CD4-positive, CD25-positive, alpha-beta regulatory T cell (primary cell): ENCODE results near the gene ZNF91. TPM values are rescaled to one million over a fixed set of nuclear protein-coding genes. Genes with fewer than 3 reads are reported as not detected.

Experiments
- ATAC-seq, 2 donors: fragments of 150-1000 bp; cut with Tn5 transposase; one replicate each; pipeline ENCODE4 v1.10.0; 2021; ENCODE audit warnings: low read depth in 2 of 2, moderate number of reproducible peaks in 2 of 2, moderate library complexity in 1 of 2
- DNase-seq, 3 donors: peaks; one replicate each; pipeline versions ENCODE4 v3.0.0 to v3.0.0-alpha.2; 2012 to 2022; ENCODE audit warnings: mixed read lengths in 1 of 3
- H3K27ac ChIP-seq: one replicate; pipeline ENCODE4 v1.7.0; 2013; ENCODE audit warnings: mild to moderate bottlenecking, low read length; ENCODE audit not compliant: insufficient read depth, poor library complexity, severe bottlenecking
- H3K27me3 ChIP-seq: one replicate; pipeline ENCODE4 v1.7.0; 2013; ENCODE audit warnings: low read length; ENCODE audit not compliant: control insufficient read depth, insufficient read depth
- H3K36me3 ChIP-seq: one replicate; pipeline ENCODE4 v1.7.0; 2013; ENCODE audit warnings: mild to moderate bottlenecking, low read length, moderate library complexity; ENCODE audit not compliant: control insufficient read depth, insufficient read depth
- H3K4me1 ChIP-seq: 2 replicates; pipeline ENCODE4 v1.7.0; 2013; ENCODE audit warnings: mild to moderate bottlenecking, low read length; ENCODE audit not compliant: insufficient read depth, control insufficient read depth, poor library complexity, severe bottlenecking
- H3K4me3 ChIP-seq: one replicate; pipeline ENCODE4 v1.7.0; 2013; ENCODE audit warnings: low read depth, mild to moderate bottlenecking, low read length, moderate library complexity
- H3K9me3 ChIP-seq, 2 experiments: 1 replicate in 1 of 2; 2 replicates in 1 of 2; pipeline ENCODE4 v1.7.0; 2013; ENCODE audit warnings: low read length in 2 of 2, mild to moderate bottlenecking in 1 of 2, moderate library complexity in 1 of 2; ENCODE audit not compliant: control insufficient read depth in 2 of 2
- H3K27ac Mint-ChIP-seq, 3 donors: one replicate each; pipeline ENCODE4 v1.8.0; 2020 to 2022; ENCODE audit warnings: mild to moderate bottlenecking in 3 of 3, mixed read lengths in 3 of 3, moderate library complexity in 2 of 3
- H3K27me3 Mint-ChIP-seq: one replicate; pipeline ENCODE4 v1.8.0; 2022; ENCODE audit warnings: mild to moderate bottlenecking, mixed read lengths
- H3K36me3 Mint-ChIP-seq: one replicate; pipeline ENCODE4 v1.8.0; 2020; ENCODE audit warnings: mixed read lengths
- H3K4me1 Mint-ChIP-seq, 4 donors: one replicate each; pipeline ENCODE4 v1.8.0; 2020 to 2022; ENCODE audit warnings: mixed read lengths in 4 of 4, mild to moderate bottlenecking in 1 of 4
- H3K4me3 Mint-ChIP-seq, 4 donors: one replicate each; pipeline ENCODE4 v1.8.0; 2020 to 2022; ENCODE audit warnings: mild to moderate bottlenecking in 4 of 4, mixed read lengths in 4 of 4, moderate library complexity in 3 of 4
- H3K9me3 Mint-ChIP-seq, 7 donors: one replicate each; pipeline ENCODE4 v1.8.0; 2020 to 2022; ENCODE audit warnings: mixed read lengths in 7 of 7, mild to moderate bottlenecking in 3 of 7, moderate library complexity in 2 of 7
- polyA plus RNA-seq, 4 donors: library from polyadenylated mRNA; unstranded; fragments of 300-500 nt; fragmentation: Illumina TruSeq; gene quantifications; one replicate each; pipeline ENCODE4 v1.2.3, GENCODE V29; 2021
- total RNA-seq: library from RNA; stranded (reverse); gene quantifications from one replicate; pipeline ENCODE4 v1.2.3, GENCODE V29; 2022

Gene ZNF91
- 49.0 TPM for total RNA-seq
- 10 to 100 TPM; 17.9 to 45.8 (median 35.0) TPM for polyA plus RNA-seq

- Histone ChIP-seq H3K4me3 (peak within 1 kb of the TSS; percentile 94), H3K9me3 (peaks cover 0 to 18% of the 10 kb centered on the region in 2 experiments), H3K4me1 (peaks cover 29% of the 10 kb centered on the region), H3K27me3 (no peaks in the 10 kb centered on the region), H3K27ac (peak within 1 kb of the TSS; percentile 92), H3K36me3 (peaks cover 18% of the 10 kb centered on the region)
- Mint-ChIP-seq H3K4me3 (peak within 1 kb of the TSS; percentile 98 to 100 (median 98)), H3K27ac (peak within 1 kb of the TSS; percentile 92 to 99 (median 98)), H3K9me3 (peaks cover 0 to 12% (median 2%) of the 10 kb centered on the region in 7 donors), H3K27me3 (no peaks in the 10 kb centered on the region), H3K4me1 (peaks cover 17 to 44% (median 28%) of the 10 kb centered on the region in 4 donors), H3K36me3 (peaks cover 12% of the 10 kb centered on the region)
- DNase-seq, result peak; percentile 81 to 96 (median 92)
- ATAC-seq, result peak; percentile 97 to 99
Observed at GRCh38 chr19:23395041-23395721, at the start of gene ZNF91. Gene ZNF91, minus strand, starts transcription at chr19:23395471. Its CDS starts 117 bp downstream, at chr19:23395354.

- Mint-ChIP-seq H3K9me3 (peaks cover 0 to 44% (median 26%) of the 10 kb centered on the region in 7 donors), H3K36me3 (no peaks in the 10 kb centered on the region), H3K27me3 (peaks cover 5% of the 10 kb centered on the region), H3K4me3 (no peak overlapping the region), H3K27ac (no peak overlapping the region), H3K4me1 (no peaks in the 10 kb centered on the region)
- ATAC-seq (no peak), DNase-seq (no peak)
- H3K9me3 ChIP-seq, result peaks cover 13 to 22% of the 10 kb centered on the region in 2 experiments
- no peak overlapping the region for H3K27ac ChIP-seq
- H3K4me3 ChIP-seq, result no peak overlapping the region
- no peaks in the 10 kb centered on the region for H3K4me1 ChIP-seq
- no peaks in the 10 kb centered on the region for H3K36me3 ChIP-seq
- H3K27me3 ChIP-seq, result no peaks in the 10 kb centered on the region
Observed at GRCh38 chr19:23440791-23441190, 45.5 kb upstream of the ZNF91 start.

- Mint-ChIP-seq H3K36me3 (no peaks in the 10 kb centered on the region), H3K9me3 (peaks cover 0 to 44% (median 26%) of the 10 kb centered on the region in 7 donors), H3K27ac (no peak overlapping the region), H3K4me1 (no peaks in the 10 kb centered on the region), H3K27me3 (peaks cover 5% of the 10 kb centered on the region), H3K4me3 (no peak overlapping the region)
- Histone ChIP-seq H3K9me3 (peaks cover 13 to 22% of the 10 kb centered on the region in 2 experiments), H3K4me3 (no peak overlapping the region), H3K36me3 (no peaks in the 10 kb centered on the region), H3K27me3 (no peaks in the 10 kb centered on the region), H3K27ac (no peak overlapping the region), H3K4me1 (no peaks in the 10 kb centered on the region)
- no peak for DNase-seq
- no peak for ATAC-seq
Observed at GRCh38 chr19:23440207-23440606, 44.9 kb upstream of the ZNF91 start.

- H3K9me3 Mint-ChIP-seq, result peaks cover 0 to 47% (median 27%) of the 10 kb centered on the region in 7 donors
- Histone ChIP-seq H3K36me3 (no peaks in the 10 kb centered on the region), H3K4me1 (no peaks in the 10 kb centered on the region), H3K4me3 (no peak overlapping the region), H3K27me3 (no peaks in the 10 kb centered on the region), H3K27ac (no peak overlapping the region), H3K9me3 (peaks cover 13 to 22% of the 10 kb centered on the region in 2 experiments)
- no peak overlapping the region for H3K27ac Mint-ChIP-seq
- H3K4me3 Mint-ChIP-seq, result no peak overlapping the region
- no peaks in the 10 kb centered on the region for H3K4me1 Mint-ChIP-seq
- no peak for DNase-seq
- H3K27me3 Mint-ChIP-seq, result peaks cover 5% of the 10 kb centered on the region
- no peak for ATAC-seq
- H3K36me3 Mint-ChIP-seq, result no peaks in the 10 kb centered on the region
Observed at GRCh38 chr19:23439623-23440022, 44.4 kb upstream of the ZNF91 start.

GRCh38 chr19:23437901-23438300 lies 42.6 kb upstream of the ZNF91 start:
- Mint-ChIP-seq H3K36me3 (no peaks in the 10 kb centered on the region), H3K4me3 (no peak overlapping the region), H3K9me3 (peaks cover 0 to 48% (median 27%) of the 10 kb centered on the region in 7 donors), H3K27ac (no peak overlapping the region), H3K4me1 (no peaks in the 10 kb centered on the region), H3K27me3 (peaks cover 5% of the 10 kb centered on the region)
- H3K9me3 ChIP-seq, result peaks cover 13 to 22% of the 10 kb centered on the region in 2 experiments
- no peak overlapping the region for H3K27ac ChIP-seq
- no peaks in the 10 kb centered on the region for H3K4me1 ChIP-seq
- no peaks in the 10 kb centered on the region for H3K36me3 ChIP-seq
- no peak overlapping the region for H3K4me3 ChIP-seq
- no peaks in the 10 kb centered on the region for H3K27me3 ChIP-seq
- no peak for DNase-seq
- no peak for ATAC-seq

- Mint-ChIP-seq H3K4me1 (no peaks in the 10 kb centered on the region), H3K4me3 (no peak overlapping the region)
Observed at GRCh38 chr19:23436944-23437343, 41.7 kb upstream of the ZNF91 start.

GRCh38 chr19:23436318-23436717 lies 41.0 kb upstream of the ZNF91 start:
- no peak for ATAC-seq

More at GRCh38 chr19:23436944-23437343, 41.7 kb upstream of the ZNF91 start:
- Histone ChIP-seq H3K9me3 (peaks cover 9 to 22% of the 10 kb centered on the region in 2 experiments), H3K4me3 (no peak overlapping the region), H3K4me1 (no peaks in the 10 kb centered on the region), H3K27me3 (no peaks in the 10 kb centered on the region), H3K36me3 (no peaks in the 10 kb centered on the region), H3K27ac (no peak overlapping the region)
- no peaks in the 10 kb centered on the region for H3K36me3 Mint-ChIP-seq
- peaks cover 1% of the 10 kb centered on the region for H3K27me3 Mint-ChIP-seq
- no peak overlapping the region for H3K27ac Mint-ChIP-seq
- ATAC-seq (no peak), DNase-seq (no peak)
- peaks cover 0 to 47% (median 27%) of the 10 kb centered on the region in 7 donors for H3K9me3 Mint-ChIP-seq

GRCh38 chr19:23420824-23421223 lies 25.6 kb upstream of the ZNF91 start:
- H3K4me1 ChIP-seq, result peaks cover 3% of the 10 kb centered on the region
- DNase-seq (no peak), ATAC-seq (no peak)
- H3K36me3 ChIP-seq, result no peaks in the 10 kb centered on the region
- H3K9me3 ChIP-seq, result no peaks in the 10 kb centered on the region
- Mint-ChIP-seq H3K4me1 (peaks cover 0 to 5% (median under 1%) of the 10 kb centered on the region in 4 donors), H3K27ac (no peak overlapping the region), H3K36me3 (no peaks in the 10 kb centered on the region), H3K27me3 (peaks cover 6% of the 10 kb centered on the region), H3K9me3 (peaks cover 0 to 7% (median 3%) of the 10 kb centered on the region in 7 donors), H3K4me3 (no peak overlapping the region)
- no peaks in the 10 kb centered on the region for H3K27me3 ChIP-seq
- no peak overlapping the region for H3K27ac ChIP-seq
- H3K4me3 ChIP-seq, result no peak overlapping the region

More at GRCh38 chr19:23436318-23436717, 41.0 kb upstream of the ZNF91 start:
- H3K27ac Mint-ChIP-seq, result no peak overlapping the region
- H3K9me3 ChIP-seq, result peaks cover 9 to 22% of the 10 kb centered on the region in 2 experiments
- no peaks in the 10 kb centered on the region for H3K27me3 Mint-ChIP-seq
- H3K4me3 Mint-ChIP-seq, result no peak overlapping the region
- H3K27ac ChIP-seq, result no peak overlapping the region
- peaks cover 0 to 43% (median 25%) of the 10 kb centered on the region in 7 donors for H3K9me3 Mint-ChIP-seq
- no peaks in the 10 kb centered on the region for H3K36me3 Mint-ChIP-seq
- DNase-seq, result no peak
- H3K27me3 ChIP-seq, result no peaks in the 10 kb centered on the region
- H3K4me1 ChIP-seq, result no peaks in the 10 kb centered on the region
- H3K4me1 Mint-ChIP-seq, result no peaks in the 10 kb centered on the region
- no peak overlapping the region for H3K4me3 ChIP-seq
- H3K36me3 ChIP-seq, result no peaks in the 10 kb centered on the region
